HCT116 (cell line): ENCODE measurements around the gene RHEB.

Experiments
- CEBPB ChIP-seq: IDR thresholded peaks from 2 replicates; pipeline ENCODE4 v1.6.1; 2012; ENCODE audit warnings: low read depth
- EGR1 ChIP-seq: IDR thresholded peaks from 2 replicates; pipeline ENCODE4 v1.6.1; 2012; ENCODE audit warnings: low read depth
- EZH2 ChIP-seq: fragments of 200-600 bp; sonication (generic); IDR thresholded peaks from 2 replicates; pipeline ENCODE4 v1.6.1; 2017; ENCODE audit warnings: antibody characterized with exemption, mixed run types
- FOSL1 ChIP-seq: IDR thresholded peaks from 2 replicates; pipeline ENCODE4 v1.6.1; 2012; ENCODE audit warnings: low read depth
- JUND ChIP-seq: IDR thresholded peaks from 2 replicates; pipeline ENCODE4 v1.6.1; 2012
- POLR2A ChIP-seq: IDR thresholded peaks from 2 replicates; pipeline ENCODE4 v1.7.0; 2011; ENCODE audit warnings: borderline replicate concordance; ENCODE audit not compliant: insufficient read depth, insufficient read length; ENCODE audit errors: extremely low read depth
- POLR2AphosphoS5 ChIP-seq: IDR thresholded peaks from 2 replicates; pipeline ENCODE4 v1.6.1; 2011; ENCODE audit warnings: mild to moderate bottlenecking, low read depth, low read length, moderate library complexity
- SIN3A ChIP-seq: IDR thresholded peaks from 2 replicates; pipeline ENCODE4 v1.6.1; 2012; ENCODE audit warnings: low read depth
- TCF7L2 ChIP-seq: IDR thresholded peaks from 2 replicates; pipeline ENCODE4 v1.7.0; 2011; ENCODE audit warnings: borderline replicate concordance, inconsistent platforms; ENCODE audit not compliant: insufficient read depth, insufficient read length; ENCODE audit errors: extremely low read depth
- YY1 ChIP-seq: IDR thresholded peaks from 2 replicates; pipeline ENCODE4 v1.6.1; 2011; ENCODE audit warnings: low read length, low read depth, moderate library complexity, mild to moderate bottlenecking; ENCODE audit not compliant: insufficient replicate concordance; ENCODE audit errors: extremely low read depth
- TF ChIP-seq, protein P1 (sequence below), 3 experiments: fragments of 200-600 bp in 1 of 3; sonication (generic) in 1 of 3; IDR thresholded peaks in 2 of 3; conservative IDR thresholded peaks in 1 of 3; 2 replicates each; pipeline ENCODE4 v1.5.1; 2012 to 2017; ENCODE audit warnings: low read depth in 2 of 3, low read length in 2 of 3, antibody characterized with exemption in 1 of 3, borderline replicate concordance in 1 of 3, control low read depth in 1 of 3, mild to moderate bottlenecking in 1 of 3, mixed read lengths in 1 of 3, mixed run types in 1 of 3, moderate library complexity in 1 of 3; ENCODE audit not compliant: insufficient read depth in 1 of 3
- TF ChIP-seq, protein P2 (sequence below): IDR thresholded peaks from 2 replicates; pipeline ENCODE4 v1.6.1; 2012; ENCODE audit warnings: low read depth
- TF ChIP-seq, protein P3 (sequence below): IDR thresholded peaks from 2 replicates; pipeline ENCODE4 v1.6.1; 2011; ENCODE audit warnings: mild to moderate bottlenecking, low read length, moderate library complexity; ENCODE audit not compliant: insufficient replicate concordance; ENCODE audit errors: extremely low read depth

DNA sequence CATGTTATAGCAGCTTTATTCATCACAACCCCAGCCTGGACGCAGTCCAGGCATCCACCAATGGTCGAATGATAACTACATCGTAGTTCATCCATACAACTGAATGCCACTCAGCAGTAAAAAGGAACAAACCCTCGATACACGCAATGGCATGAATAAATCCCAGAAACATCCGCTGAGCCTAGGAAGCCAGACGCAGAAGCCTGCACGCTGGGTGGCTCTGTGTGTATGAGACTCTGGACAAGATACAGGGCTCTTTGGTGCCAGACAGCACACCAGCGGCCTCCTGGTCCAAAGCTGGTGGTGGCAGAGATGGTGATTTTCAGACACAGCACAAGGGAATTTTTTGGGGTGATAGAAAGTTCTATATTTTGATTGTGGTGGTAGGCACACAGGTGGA, 69.7 kb downstream of the RHEB start:
- TF ChIP-seq, protein P1, sequence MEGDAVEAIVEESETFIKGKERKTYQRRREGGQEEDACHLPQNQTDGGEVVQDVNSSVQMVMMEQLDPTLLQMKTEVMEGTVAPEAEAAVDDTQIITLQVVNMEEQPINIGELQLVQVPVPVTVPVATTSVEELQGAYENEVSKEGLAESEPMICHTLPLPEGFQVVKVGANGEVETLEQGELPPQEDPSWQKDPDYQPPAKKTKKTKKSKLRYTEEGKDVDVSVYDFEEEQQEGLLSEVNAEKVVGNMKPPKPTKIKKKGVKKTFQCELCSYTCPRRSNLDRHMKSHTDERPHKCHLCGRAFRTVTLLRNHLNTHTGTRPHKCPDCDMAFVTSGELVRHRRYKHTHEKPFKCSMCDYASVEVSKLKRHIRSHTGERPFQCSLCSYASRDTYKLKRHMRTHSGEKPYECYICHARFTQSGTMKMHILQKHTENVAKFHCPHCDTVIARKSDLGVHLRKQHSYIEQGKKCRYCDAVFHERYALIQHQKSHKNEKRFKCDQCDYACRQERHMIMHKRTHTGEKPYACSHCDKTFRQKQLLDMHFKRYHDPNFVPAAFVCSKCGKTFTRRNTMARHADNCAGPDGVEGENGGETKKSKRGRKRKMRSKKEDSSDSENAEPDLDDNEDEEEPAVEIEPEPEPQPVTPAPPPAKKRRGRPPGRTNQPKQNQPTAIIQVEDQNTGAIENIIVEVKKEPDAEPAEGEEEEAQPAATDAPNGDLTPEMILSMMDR (IDR thresholded peaks at IDR 0.05 in 2 of 3, conservative IDR thresholded peaks at IDR 0.05 in 1 of 3; ENCODE audit: borderline replicate concordance in 1 of 3, insufficient read depth in 1 of 3, low read depth in 2 of 3, low read length in 2 of 3), result no peak
- no peak for TF ChIP-seq POLR2A
- no peak for TF ChIP-seq TCF7L2
- no peak for TF ChIP-seq CEBPB
- no peak for TF ChIP-seq JUND
- no peak for TF ChIP-seq YY1
- no peak for TF ChIP-seq EGR1
- TF ChIP-seq, protein P2, sequence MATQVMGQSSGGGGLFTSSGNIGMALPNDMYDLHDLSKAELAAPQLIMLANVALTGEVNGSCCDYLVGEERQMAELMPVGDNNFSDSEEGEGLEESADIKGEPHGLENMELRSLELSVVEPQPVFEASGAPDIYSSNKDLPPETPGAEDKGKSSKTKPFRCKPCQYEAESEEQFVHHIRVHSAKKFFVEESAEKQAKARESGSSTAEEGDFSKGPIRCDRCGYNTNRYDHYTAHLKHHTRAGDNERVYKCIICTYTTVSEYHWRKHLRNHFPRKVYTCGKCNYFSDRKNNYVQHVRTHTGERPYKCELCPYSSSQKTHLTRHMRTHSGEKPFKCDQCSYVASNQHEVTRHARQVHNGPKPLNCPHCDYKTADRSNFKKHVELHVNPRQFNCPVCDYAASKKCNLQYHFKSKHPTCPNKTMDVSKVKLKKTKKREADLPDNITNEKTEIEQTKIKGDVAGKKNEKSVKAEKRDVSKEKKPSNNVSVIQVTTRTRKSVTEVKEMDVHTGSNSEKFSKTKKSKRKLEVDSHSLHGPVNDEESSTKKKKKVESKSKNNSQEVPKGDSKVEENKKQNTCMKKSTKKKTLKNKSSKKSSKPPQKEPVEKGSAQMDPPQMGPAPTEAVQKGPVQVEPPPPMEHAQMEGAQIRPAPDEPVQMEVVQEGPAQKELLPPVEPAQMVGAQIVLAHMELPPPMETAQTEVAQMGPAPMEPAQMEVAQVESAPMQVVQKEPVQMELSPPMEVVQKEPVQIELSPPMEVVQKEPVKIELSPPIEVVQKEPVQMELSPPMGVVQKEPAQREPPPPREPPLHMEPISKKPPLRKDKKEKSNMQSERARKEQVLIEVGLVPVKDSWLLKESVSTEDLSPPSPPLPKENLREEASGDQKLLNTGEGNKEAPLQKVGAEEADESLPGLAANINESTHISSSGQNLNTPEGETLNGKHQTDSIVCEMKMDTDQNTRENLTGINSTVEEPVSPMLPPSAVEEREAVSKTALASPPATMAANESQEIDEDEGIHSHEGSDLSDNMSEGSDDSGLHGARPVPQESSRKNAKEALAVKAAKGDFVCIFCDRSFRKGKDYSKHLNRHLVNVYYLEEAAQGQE, result no peak
- no peak for TF ChIP-seq EZH2
- TF ChIP-seq POLR2AphosphoS5, result no peak
- TF ChIP-seq, protein P3, sequence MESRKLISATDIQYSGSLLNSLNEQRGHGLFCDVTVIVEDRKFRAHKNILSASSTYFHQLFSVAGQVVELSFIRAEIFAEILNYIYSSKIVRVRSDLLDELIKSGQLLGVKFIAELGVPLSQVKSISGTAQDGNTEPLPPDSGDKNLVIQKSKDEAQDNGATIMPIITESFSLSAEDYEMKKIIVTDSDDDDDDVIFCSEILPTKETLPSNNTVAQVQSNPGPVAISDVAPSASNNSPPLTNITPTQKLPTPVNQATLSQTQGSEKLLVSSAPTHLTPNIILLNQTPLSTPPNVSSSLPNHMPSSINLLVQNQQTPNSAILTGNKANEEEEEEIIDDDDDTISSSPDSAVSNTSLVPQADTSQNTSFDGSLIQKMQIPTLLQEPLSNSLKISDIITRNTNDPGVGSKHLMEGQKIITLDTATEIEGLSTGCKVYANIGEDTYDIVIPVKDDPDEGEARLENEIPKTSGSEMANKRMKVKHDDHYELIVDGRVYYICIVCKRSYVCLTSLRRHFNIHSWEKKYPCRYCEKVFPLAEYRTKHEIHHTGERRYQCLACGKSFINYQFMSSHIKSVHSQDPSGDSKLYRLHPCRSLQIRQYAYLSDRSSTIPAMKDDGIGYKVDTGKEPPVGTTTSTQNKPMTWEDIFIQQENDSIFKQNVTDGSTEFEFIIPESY, result no peak
- no peak for TF ChIP-seq SIN3A
- TF ChIP-seq FOSL1, result no peak
